Prostate gland (tissue), 2 donors: Measurements from ENCODE around the gene DNAI2.

Experiments used
- CTCF ChIP-seq, 4 experiments: fragments of 200-600 bp in 2 of 4; fragments of 450-650 bp in 2 of 4; sonication (generic) in 2 of 4; IDR thresholded peaks; 1 replicate in 3 of 4; 2 replicates in 1 of 4; pipeline ENCODE4 v1.5.1; 2016 to 2019; ENCODE audit warnings: antibody characterized with exemption in 4 of 4, mild to moderate bottlenecking in 2 of 4, moderate library complexity in 2 of 4
- POLR2A ChIP-seq: fragments of 450-650 bp; IDR thresholded peaks from one replicate; pipeline ENCODE4 v1.6.1; 2016; ENCODE audit warnings: antibody characterized with exemption, mild to moderate bottlenecking
- POLR2AphosphoS5 ChIP-seq: sonication (generic); formaldehyde crosslinking; IDR thresholded peaks from one replicate; pipeline ENCODE4 v1.6.1; 2017; ENCODE audit warnings: antibody characterized with exemption

GRCh38 chr17:74234486-74234885 is 39.5 kb upstream of the DNAI2 start:
- TF ChIP-seq POLR2A = no peak
- TF ChIP-seq CTCF (IDR thresholded peaks at IDR 0.05) = no peak
- no peak for TF ChIP-seq POLR2AphosphoS5
